Psoas muscle (tissue), 8 donors: ENCODE measurements around the gene ASB5. TPM values are rescaled to one million over a fixed set of nuclear protein-coding genes. Genes with fewer than 3 reads are reported as not detected.
A peak's percentile ranks its signal among the peaks of the same experiment; 100 is the strongest.
"Not testable (repeated sequence)": the region's sequence is repeated elsewhere in the genome, so short reads cannot be mapped to it uniquely, and the experiment has no call there.

ENCODE experiments used
- ATAC-seq, 4 donors: fragments of 200-7000 bp; cut with Tn5 transposase; one replicate each; pipeline ENCODE4 v1.9.1; 2020; ENCODE audit warnings: moderate library complexity in 3 of 4, mild to moderate bottlenecking in 2 of 4
- DNase-seq, 2 donors: peaks; one replicate each; pipeline ENCODE4 v3.0.0-alpha.2; 2020
- H3K27ac ChIP-seq: fragments of 200-600 bp; one replicate; pipeline ENCODE4 v1.8.0; 2022
- H3K27me3 ChIP-seq, 3 donors: fragments of 200-600 bp in 1 of 3; one replicate each; pipeline versions ENCODE4 v1.6.1 to v1.8.0; 2013 to 2022; ENCODE audit warnings: low read length in 2 of 3, mild to moderate bottlenecking in 2 of 3, moderate library complexity in 1 of 3; ENCODE audit not compliant: insufficient read depth in 3 of 3
- H3K36me3 ChIP-seq, 2 donors: fragments of 200-600 bp in 1 of 2; one replicate each; pipeline versions ENCODE4 v1.6.1 to v1.8.0; 2013 to 2022; ENCODE audit warnings: low read depth in 1 of 2, mild to moderate bottlenecking in 1 of 2, moderate library complexity in 1 of 2; ENCODE audit not compliant: insufficient read depth in 1 of 2
- H3K4me1 ChIP-seq: fragments of 200-600 bp; one replicate; pipeline ENCODE4 v1.8.0; 2022
- H3K4me3 ChIP-seq: fragments of 200-600 bp; one replicate; pipeline ENCODE4 v1.8.0; 2022; ENCODE audit warnings: mild to moderate bottlenecking
- H3K9me3 ChIP-seq: fragments of 200-600 bp; one replicate; pipeline ENCODE4 v1.8.0; 2022
- CTCF ChIP-seq: fragments of 200-600 bp; IDR thresholded peaks from one replicate; pipeline ENCODE4 v1.8.0; 2022; ENCODE audit warnings: antibody characterized with exemption
- WGBS, 3 donors: extraction: QIAGEN DNeasy Blood & Tissue Kit; methylation state at CpG; one replicate each; pipeline versions ENCODE4 v1.1.6 to v1.1.7; 2013; 5-methylcytosine and 5-hydroxymethylcytosine counted together
- intact Hi-C, 2 donors: fragments of 100-400 bp; cut with DNase I; formaldehyde crosslinking; loops; one replicate each; pipeline versions ENCODE4 v1.11.0 to v1.14.2; 2022
- polyA plus RNA-seq, 3 donors: library from polyadenylated mRNA; stranded (reverse); fragments of 200-250 nt; gene quantifications; one replicate each; pipeline ENCODE4 v1.2.3, GENCODE V29; 2013
- total RNA-seq, 4 donors: library from RNA; stranded (reverse); fragmentation: NEBNext Ultra II Directional in 2 of 4; extraction: Animal tissue kit (Norgen Biotek cat#: 25700) in 2 of 4; gene quantifications; one replicate each; pipeline versions ENCODE4 v1.2.1 to v1.2.4, GENCODE V29; 2021 to 2023
- donor health status: healthy with polysubstance abuse.
- donor health status: DM: no; HTN: no; CAD: no; lungs with moderate emphysema.
- donor health status: Bipolar disorder and iron deficiency.
- donor health status: healthy.
- donor health status: DM: yes; HTN: yes; CAD: no.
- donor health status: DM: no; HTN: no; CAD: no.
- donor health status: DM: no; HTN: no; CAD: no.
- donor health status: DM: yes; HTN: yes; CAD: no.

The ASB5 gene
- total and polyA plus RNA-seq, 7 donors, result 247 to 1,213 (median 570) TPM

GRCh38 chr4:176229645-176230044 is 39.4 kb downstream of the ASB5 start:
- Histone ChIP-seq H3K27ac (peak overlapping the region; percentile 95), H3K36me3 (peaks cover under 1 to 56% of the 10 kb centered on the region in 2 donors), H3K27me3 (no peaks in the 10 kb centered on the region), H3K4me3 (peak overlapping the region; percentile 48), H3K4me1 (peaks cover 69% of the 10 kb centered on the region), H3K9me3 (no peaks in the 10 kb centered on the region)
- intact Hi-C loops, result loop anchor here in 1 of 2 donors (5.0 kb wide), 2 partner anchors 37 to 38 kb away; partner anchors contain the start of gene ASB5
- ATAC-seq (peak; percentile 2 to 56 (median 25)), DNase-seq (no peak)
- 14 to 21% (median 15%) methylated on average over 4 of the region's 4 CpGs for WGBS, 3 donors
- TF ChIP-seq CTCF, result no peak

GRCh38 chr4:176226736-176227135 is 42.3 kb downstream of the ASB5 start:
- peak; percentile 29 to 53 (median 40) for ATAC-seq
- Histone ChIP-seq H3K9me3 (no peaks in the 10 kb centered on the region), H3K4me3 (no peak overlapping the region), H3K27me3 (no peaks in the 10 kb centered on the region), H3K27ac (peak overlapping the region; percentile 95), H3K4me1 (peaks cover 56% of the 10 kb centered on the region), H3K36me3 (peaks cover 3 to 75% of the 10 kb centered on the region in 2 donors)
- 32 to 89% (median 51%) methylated on average over 5 of the region's 5 CpGs for WGBS, 3 donors
- TF ChIP-seq CTCF, result no peak
- DNase-seq, result no peak
- intact Hi-C loops, result no loop called here

- TF ChIP-seq CTCF, result no peak
- ATAC-seq, result peak in 1 of 4 donors; percentile 22
- no peaks in the 10 kb centered on the region for H3K9me3 ChIP-seq
- WGBS, 3 donors, result 20 to 67% (median 27%) methylated on average over 2 of the region's 2 CpGs
- H3K4me3 ChIP-seq, result no peak overlapping the region
- no peak for DNase-seq
- no peaks in the 10 kb centered on the region for H3K27me3 ChIP-seq
- intact Hi-C loops, result loop anchor here in 1 of 2 donors (5.0 kb wide), 1 partner anchor 39 kb away; no protein-coding TSS in a partner anchor
- H3K4me1 ChIP-seq, result peaks cover 30% of the 10 kb centered on the region
- peak overlapping the region; percentile 95 for H3K27ac ChIP-seq
- peaks cover 3 to 85% of the 10 kb centered on the region in 2 donors for H3K36me3 ChIP-seq
Observed at GRCh38 chr4:176223561-176223960, 45.5 kb downstream of the ASB5 start.

- H3K27me3 ChIP-seq, result no peaks in the 10 kb centered on the region
- no peak overlapping the region for H3K4me3 ChIP-seq
- H3K4me1 ChIP-seq, result peaks cover 15% of the 10 kb centered on the region
- H3K36me3 ChIP-seq, result peaks cover 3 to 84% of the 10 kb centered on the region in 2 donors
- no peak for TF ChIP-seq CTCF
- H3K9me3 ChIP-seq, result no peaks in the 10 kb centered on the region
- H3K27ac ChIP-seq, result peak overlapping the region; percentile 5
- intact Hi-C loops, result loop anchor here in 1 of 2 donors (5.0 kb wide), 1 partner anchor 40 kb away; no protein-coding TSS in a partner anchor
- no peak for ATAC-seq
- DNase-seq, result no peak
- 35 to 64% (median 35%) methylated on average over 5 of the region's 5 CpGs for WGBS, 3 donors
Observed at GRCh38 chr4:176222149-176222548, 46.9 kb downstream of the ASB5 start.

GRCh38 chr4:176217510-176217909 is 51.5 kb downstream of the ASB5 start:
- no peaks in the 10 kb centered on the region for H3K9me3 ChIP-seq
- no peaks in the 10 kb centered on the region for H3K27me3 ChIP-seq
- H3K36me3 ChIP-seq, result peaks cover 0 to 75% of the 10 kb centered on the region in 2 donors
- H3K4me3 ChIP-seq, result no peak overlapping the region
- DNase-seq (no peak), ATAC-seq (no peak)
- no peak overlapping the region for H3K27ac ChIP-seq
- intact Hi-C loops, result loop anchor here in 1 of 2 donors (10.0 kb wide), 1 partner anchor 63 kb away; no protein-coding TSS in a partner anchor
- peaks cover 9% of the 10 kb centered on the region for H3K4me1 ChIP-seq
- no peak for TF ChIP-seq CTCF
- WGBS, 3 donors, result 65 to 83% (median 65%) methylated on average over 2 of the region's 2 CpGs

- not testable (repeated sequence) for H3K4me1 ChIP-seq, H3K27me3 ChIP-seq, H3K4me3 ChIP-seq, DNase-seq, ATAC-seq, H3K9me3 ChIP-seq
- Histone ChIP-seq H3K36me3 (peaks cover 0 to 39% of the 10 kb centered on the region in 2 donors), H3K27ac (peak overlapping the region; percentile 30)
- intact Hi-C loops, result loop anchor here in 1 of 2 donors (10.0 kb wide), 1 partner anchor 58 kb away; no protein-coding TSS in a partner anchor
- WGBS, 3 donors, result 68 to 74% (median 72%) methylated on average over 3 of the region's 3 CpGs
Observed at GRCh38 chr4:176212351-176212750, 56.7 kb downstream of the ASB5 start.
